ENCODE data around the gene LSM3.

Gene LSM3

DNA sequence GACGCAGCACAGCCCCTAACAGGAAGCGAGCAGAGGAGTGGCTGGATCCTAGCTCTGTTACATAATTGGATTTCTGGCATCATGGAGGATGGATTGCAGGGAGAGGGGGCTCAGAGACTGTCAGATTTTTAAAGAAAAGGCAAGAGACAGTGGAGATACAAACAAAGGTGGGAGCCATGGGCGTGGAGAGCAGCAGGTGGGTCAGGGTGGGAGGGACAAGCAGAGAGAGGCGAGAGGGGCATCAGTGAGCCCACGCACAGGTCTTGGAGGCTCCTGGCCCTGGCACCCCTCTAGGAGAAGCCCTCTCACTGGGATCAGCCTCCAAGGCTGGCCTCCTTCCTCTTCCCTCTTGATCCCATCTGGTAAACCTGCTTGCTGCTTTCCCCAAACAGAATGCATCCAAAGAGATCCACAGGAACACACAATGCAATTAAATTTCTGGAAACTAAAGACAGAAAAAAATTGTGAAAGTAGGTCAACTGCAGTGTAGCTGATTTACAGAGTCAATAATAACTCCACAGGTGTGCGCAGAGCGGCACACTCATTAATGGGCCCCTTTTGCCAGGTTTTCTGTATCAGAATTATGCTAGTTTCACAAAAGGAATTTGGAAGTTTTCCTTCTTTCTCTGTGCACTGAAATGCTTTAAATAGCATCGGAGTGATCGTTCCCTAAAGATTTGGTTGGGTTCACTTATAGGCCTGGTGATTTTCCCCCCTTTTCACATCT is 66.1 kb downstream of the LSM3 start:
- Histone ChIP-seq H3K9me3 (no peaks in the 10 kb centered on the region), H3K4me3 (ENCODE audit: low read depth, low read length) (no peak overlapping the region), H3K36me3 (no peaks in the 10 kb centered on the region), H3K27me3 (no peaks in the 10 kb centered on the region), H3K4me1 (no peaks in the 10 kb centered on the region)
- TF ChIP-seq, protein P1, sequence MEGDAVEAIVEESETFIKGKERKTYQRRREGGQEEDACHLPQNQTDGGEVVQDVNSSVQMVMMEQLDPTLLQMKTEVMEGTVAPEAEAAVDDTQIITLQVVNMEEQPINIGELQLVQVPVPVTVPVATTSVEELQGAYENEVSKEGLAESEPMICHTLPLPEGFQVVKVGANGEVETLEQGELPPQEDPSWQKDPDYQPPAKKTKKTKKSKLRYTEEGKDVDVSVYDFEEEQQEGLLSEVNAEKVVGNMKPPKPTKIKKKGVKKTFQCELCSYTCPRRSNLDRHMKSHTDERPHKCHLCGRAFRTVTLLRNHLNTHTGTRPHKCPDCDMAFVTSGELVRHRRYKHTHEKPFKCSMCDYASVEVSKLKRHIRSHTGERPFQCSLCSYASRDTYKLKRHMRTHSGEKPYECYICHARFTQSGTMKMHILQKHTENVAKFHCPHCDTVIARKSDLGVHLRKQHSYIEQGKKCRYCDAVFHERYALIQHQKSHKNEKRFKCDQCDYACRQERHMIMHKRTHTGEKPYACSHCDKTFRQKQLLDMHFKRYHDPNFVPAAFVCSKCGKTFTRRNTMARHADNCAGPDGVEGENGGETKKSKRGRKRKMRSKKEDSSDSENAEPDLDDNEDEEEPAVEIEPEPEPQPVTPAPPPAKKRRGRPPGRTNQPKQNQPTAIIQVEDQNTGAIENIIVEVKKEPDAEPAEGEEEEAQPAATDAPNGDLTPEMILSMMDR (IDR thresholded peaks at IDR 0.05; ENCODE audit: low read depth, low read length), result no peak
- DNase-seq, result no peak

GRCh38 chr3:14245248-14245639 is 66.6 kb downstream of the LSM3 start:
- no peaks in the 10 kb centered on the region for H3K9me3 ChIP-seq
- no peaks in the 10 kb centered on the region for H3K4me1 ChIP-seq
- no peak overlapping the region for H3K4me3 ChIP-seq (ENCODE audit: low read depth, low read length)
- no peaks in the 10 kb centered on the region for H3K36me3 ChIP-seq
- no peaks in the 10 kb centered on the region for H3K27me3 ChIP-seq
- DNase-seq, result no peak
- TF ChIP-seq, protein P1 (IDR thresholded peaks at IDR 0.05; ENCODE audit: low read depth, low read length), result no peak

GRCh38 chr3:14245822-14246221 is 67.2 kb downstream of the LSM3 start:
- no peaks in the 10 kb centered on the region for H3K27me3 ChIP-seq
- TF ChIP-seq, protein P1 (IDR thresholded peaks at IDR 0.05; ENCODE audit: low read depth, low read length), result no peak
- DNase-seq, result no peak
- no peaks in the 10 kb centered on the region for H3K9me3 ChIP-seq
- no peaks in the 10 kb centered on the region for H3K4me1 ChIP-seq
- H3K4me3 ChIP-seq (ENCODE audit: low read depth, low read length), result no peak overlapping the region
- no peaks in the 10 kb centered on the region for H3K36me3 ChIP-seq

GRCh38 chr3:14246414-14246813 is 67.8 kb downstream of the LSM3 start:
- no peak for DNase-seq
- H3K4me1 ChIP-seq, result no peaks in the 10 kb centered on the region
- no peak overlapping the region for H3K4me3 ChIP-seq (ENCODE audit: low read depth, low read length)
- TF ChIP-seq, protein P1 (IDR thresholded peaks at IDR 0.05; ENCODE audit: low read depth, low read length), result no peak
- no peaks in the 10 kb centered on the region for H3K9me3 ChIP-seq
- H3K36me3 ChIP-seq, result no peaks in the 10 kb centered on the region
- no peaks in the 10 kb centered on the region for H3K27me3 ChIP-seq

DNA sequence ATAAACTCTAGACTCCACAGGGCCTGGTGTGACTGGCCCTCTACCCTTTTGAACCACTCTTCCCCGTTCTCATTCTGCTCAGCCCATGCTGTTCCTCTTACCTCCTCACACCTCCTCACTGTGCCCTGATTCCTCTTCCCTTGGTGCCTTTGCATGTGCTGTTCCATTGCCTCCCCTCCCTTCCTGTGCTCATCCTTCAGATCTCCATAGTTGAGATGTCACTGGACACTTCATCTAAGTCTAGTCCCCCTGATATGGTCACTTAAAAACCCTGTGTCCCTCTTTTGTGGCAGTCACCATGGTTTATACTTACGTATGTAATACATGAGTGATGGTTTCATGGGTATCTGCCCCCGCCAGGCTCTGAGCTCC is 69.8 kb downstream of the LSM3 start:
- Histone ChIP-seq H3K27me3 (no peaks in the 10 kb centered on the region), H3K4me3 (ENCODE audit: low read depth, low read length) (no peak overlapping the region), H3K36me3 (no peaks in the 10 kb centered on the region), H3K9me3 (no peaks in the 10 kb centered on the region), H3K4me1 (no peaks in the 10 kb centered on the region)
- no peak for DNase-seq
- TF ChIP-seq, protein P1 (IDR thresholded peaks at IDR 0.05; ENCODE audit: low read depth, low read length), result no peak

DNA sequence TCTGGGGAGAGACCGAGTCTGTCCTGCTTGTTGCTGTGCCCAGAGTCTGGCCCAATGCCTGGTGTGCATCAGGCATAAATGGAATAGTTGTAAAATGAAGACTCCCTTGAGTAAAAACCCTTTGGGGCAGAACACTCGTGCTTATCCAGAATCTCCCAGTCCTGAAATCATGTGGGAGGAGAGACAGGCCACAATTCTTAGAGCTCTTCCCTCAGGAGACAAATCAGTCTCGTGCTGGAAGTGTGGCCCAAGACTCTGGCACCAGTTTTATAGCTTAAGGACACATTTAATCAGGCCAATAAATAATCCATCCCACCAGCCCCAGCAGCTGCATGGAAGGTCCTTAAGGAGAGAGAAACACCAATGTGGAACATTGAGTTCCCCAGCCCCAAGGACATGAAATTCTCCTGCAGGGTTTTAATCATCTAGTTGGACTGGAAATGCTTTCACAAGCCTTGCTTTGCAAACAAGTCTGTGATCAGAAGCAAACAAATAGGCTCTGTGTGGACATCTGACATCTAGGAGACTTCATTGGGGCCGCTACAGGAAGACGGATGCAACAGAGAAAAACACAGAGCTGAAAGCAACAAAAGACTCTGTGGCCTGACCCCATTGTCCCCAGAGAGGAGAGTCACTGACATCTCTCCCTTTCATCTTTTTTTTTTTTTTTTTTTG is 70.4 kb downstream of the LSM3 start:
- Histone ChIP-seq H3K9me3 (no peaks in the 10 kb centered on the region), H3K27me3 (no peaks in the 10 kb centered on the region), H3K4me1 (no peaks in the 10 kb centered on the region), H3K4me3 (ENCODE audit: low read depth, low read length) (no peak overlapping the region), H3K36me3 (no peaks in the 10 kb centered on the region)
- TF ChIP-seq, protein P1 (IDR thresholded peaks at IDR 0.05; ENCODE audit: low read depth, low read length), result no peak
- no peak for DNase-seq
